ENCODE measurements around the gene EYS. TPM values are rescaled to one million over a fixed set of nuclear protein-coding genes. Genes with fewer than 3 reads are reported as not detected.
"Not testable (repeated sequence)": the region's sequence is repeated elsewhere in the genome, so short reads cannot be mapped to it uniquely, and the experiment has no call there.

Gene EYS
- total and polyA plus RNA-seq, 4 donors: 0.08 to 0.63 (median 0.36) TPM

DNA sequence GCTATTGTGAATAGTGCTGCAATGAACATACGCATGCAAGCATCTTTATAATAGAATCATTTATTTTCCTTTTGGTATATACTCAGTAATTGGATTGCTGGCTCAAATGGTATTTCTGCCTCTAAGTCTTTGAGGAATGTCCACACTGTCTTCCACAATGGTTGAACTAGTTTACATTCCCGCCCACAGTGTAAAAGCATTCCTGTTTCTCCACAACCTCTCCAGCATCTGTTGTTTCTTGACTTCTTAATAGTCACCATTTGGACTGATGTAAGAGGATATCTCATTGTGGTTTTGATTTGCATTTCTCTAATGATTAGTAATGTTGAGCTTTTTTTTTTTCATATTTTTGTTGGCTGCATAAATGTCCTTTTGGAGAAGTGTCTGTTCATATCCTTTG is 1862.7 kb downstream of the EYS start:
- 92% methylated on average over 2 of the region's 2 CpGs for WGBS
- H3K4me1 ChIP-seq (ENCODE audit: control insufficient read depth in 4 of 4, insufficient read depth in 4 of 4, low read length in 3 of 4): no peaks in the 10 kb centered on the region
- H3K36me3 ChIP-seq (ENCODE audit: control insufficient read depth in 4 of 4, insufficient read depth in 3 of 4, low read depth in 1 of 4, low read length in 3 of 4): no peaks in the 10 kb centered on the region
- H3K4me3 ChIP-seq (ENCODE audit: low read depth in 1 of 3, low read length in 3 of 3): no peak overlapping the region
- DNase-seq (ENCODE audit: low spot score): no peak
- no peak overlapping the region for H3K9ac ChIP-seq (ENCODE audit: low read depth in 1 of 2, low read length in 2 of 2)
- H3K9me3 ChIP-seq (ENCODE audit: control insufficient read depth in 4 of 4, low read length in 3 of 4): peaks cover 0 to 3% (median 0%) of the 10 kb centered on the region in 4 donors
- H3K27ac ChIP-seq (ENCODE audit: low read depth in 1 of 2, low read length in 2 of 2): no peak overlapping the region
- H3K27me3 ChIP-seq (ENCODE audit: control insufficient read depth in 4 of 4, insufficient read depth in 4 of 4, low read length in 3 of 4): peaks cover 0 to 3% (median 0%) of the 10 kb centered on the region in 4 donors
- TF ChIP-seq, protein P1, sequence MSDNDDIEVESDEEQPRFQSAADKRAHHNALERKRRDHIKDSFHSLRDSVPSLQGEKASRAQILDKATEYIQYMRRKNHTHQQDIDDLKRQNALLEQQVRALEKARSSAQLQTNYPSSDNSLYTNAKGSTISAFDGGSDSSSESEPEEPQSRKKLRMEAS (IDR thresholded peaks at IDR 0.05): no peak
- TF ChIP-seq RAD21 (IDR thresholded peaks at IDR 0.05) (no peak), FOXA1 (IDR thresholded peaks at IDR 0.05) (no peak), RXRA (IDR thresholded peaks at IDR 0.05) (no peak), SP1 (IDR thresholded peaks at IDR 0.05) (no peak), JUND (IDR thresholded peaks at IDR 0.05) (no peak), TAF1 (conservative IDR thresholded peaks at IDR 0.05) (no peak), HNF4G (IDR thresholded peaks at IDR 0.05) (no peak), FOXA2 (IDR thresholded peaks at IDR 0.05) (no peak)
- TF ChIP-seq, protein P2, sequence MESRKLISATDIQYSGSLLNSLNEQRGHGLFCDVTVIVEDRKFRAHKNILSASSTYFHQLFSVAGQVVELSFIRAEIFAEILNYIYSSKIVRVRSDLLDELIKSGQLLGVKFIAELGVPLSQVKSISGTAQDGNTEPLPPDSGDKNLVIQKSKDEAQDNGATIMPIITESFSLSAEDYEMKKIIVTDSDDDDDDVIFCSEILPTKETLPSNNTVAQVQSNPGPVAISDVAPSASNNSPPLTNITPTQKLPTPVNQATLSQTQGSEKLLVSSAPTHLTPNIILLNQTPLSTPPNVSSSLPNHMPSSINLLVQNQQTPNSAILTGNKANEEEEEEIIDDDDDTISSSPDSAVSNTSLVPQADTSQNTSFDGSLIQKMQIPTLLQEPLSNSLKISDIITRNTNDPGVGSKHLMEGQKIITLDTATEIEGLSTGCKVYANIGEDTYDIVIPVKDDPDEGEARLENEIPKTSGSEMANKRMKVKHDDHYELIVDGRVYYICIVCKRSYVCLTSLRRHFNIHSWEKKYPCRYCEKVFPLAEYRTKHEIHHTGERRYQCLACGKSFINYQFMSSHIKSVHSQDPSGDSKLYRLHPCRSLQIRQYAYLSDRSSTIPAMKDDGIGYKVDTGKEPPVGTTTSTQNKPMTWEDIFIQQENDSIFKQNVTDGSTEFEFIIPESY (IDR thresholded peaks at IDR 0.05): no peak

DNA sequence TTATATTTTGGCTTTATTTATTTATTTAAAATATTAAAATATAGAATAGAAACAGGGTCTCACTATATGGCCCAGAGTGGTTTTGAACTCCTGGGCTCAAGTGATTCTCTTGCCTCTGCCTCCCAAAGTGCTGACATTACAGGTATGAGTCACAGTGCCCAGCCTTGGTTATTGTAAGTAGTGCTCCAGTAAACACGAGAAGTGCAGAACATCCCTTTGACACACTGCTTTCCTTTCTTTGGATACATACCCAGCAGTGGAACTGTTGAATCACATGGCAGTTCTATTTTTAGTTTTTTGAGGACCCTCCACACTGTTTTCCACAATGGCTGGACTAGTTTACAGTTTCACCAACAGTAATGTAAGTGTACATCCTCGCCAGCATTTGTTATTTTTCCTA is 1867.5 kb downstream of the EYS start:
- H3K27me3 ChIP-seq (ENCODE audit: control insufficient read depth in 4 of 4, insufficient read depth in 4 of 4, low read length in 3 of 4): no peaks in the 10 kb centered on the region
- no peak for TF ChIP-seq RXRA (IDR thresholded peaks at IDR 0.05)
- TF ChIP-seq RAD21 (IDR thresholded peaks at IDR 0.05): no peak
- TF ChIP-seq, protein P2 (IDR thresholded peaks at IDR 0.05): no peak
- TF ChIP-seq, protein P3, sequence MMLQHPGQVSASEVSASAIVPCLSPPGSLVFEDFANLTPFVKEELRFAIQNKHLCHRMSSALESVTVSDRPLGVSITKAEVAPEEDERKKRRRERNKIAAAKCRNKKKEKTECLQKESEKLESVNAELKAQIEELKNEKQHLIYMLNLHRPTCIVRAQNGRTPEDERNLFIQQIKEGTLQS (IDR thresholded peaks at IDR 0.05): no peak
- no peak for TF ChIP-seq HNF4G (IDR thresholded peaks at IDR 0.05)
- no peak for TF ChIP-seq JUND (IDR thresholded peaks at IDR 0.05)
- no peak for TF ChIP-seq YY1 (IDR thresholded peaks at IDR 0.05)
- TF ChIP-seq, protein P4, sequence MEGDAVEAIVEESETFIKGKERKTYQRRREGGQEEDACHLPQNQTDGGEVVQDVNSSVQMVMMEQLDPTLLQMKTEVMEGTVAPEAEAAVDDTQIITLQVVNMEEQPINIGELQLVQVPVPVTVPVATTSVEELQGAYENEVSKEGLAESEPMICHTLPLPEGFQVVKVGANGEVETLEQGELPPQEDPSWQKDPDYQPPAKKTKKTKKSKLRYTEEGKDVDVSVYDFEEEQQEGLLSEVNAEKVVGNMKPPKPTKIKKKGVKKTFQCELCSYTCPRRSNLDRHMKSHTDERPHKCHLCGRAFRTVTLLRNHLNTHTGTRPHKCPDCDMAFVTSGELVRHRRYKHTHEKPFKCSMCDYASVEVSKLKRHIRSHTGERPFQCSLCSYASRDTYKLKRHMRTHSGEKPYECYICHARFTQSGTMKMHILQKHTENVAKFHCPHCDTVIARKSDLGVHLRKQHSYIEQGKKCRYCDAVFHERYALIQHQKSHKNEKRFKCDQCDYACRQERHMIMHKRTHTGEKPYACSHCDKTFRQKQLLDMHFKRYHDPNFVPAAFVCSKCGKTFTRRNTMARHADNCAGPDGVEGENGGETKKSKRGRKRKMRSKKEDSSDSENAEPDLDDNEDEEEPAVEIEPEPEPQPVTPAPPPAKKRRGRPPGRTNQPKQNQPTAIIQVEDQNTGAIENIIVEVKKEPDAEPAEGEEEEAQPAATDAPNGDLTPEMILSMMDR (IDR thresholded peaks at IDR 0.05; ENCODE audit: low read depth, low read length, missing input control): no peak
- TF ChIP-seq NR2F2 (IDR thresholded peaks at IDR 0.05): no peak
- TF ChIP-seq EGR1 (IDR thresholded peaks at IDR 0.05; ENCODE audit: low read depth in 2 of 2): no peak
- no peak for TF ChIP-seq GABPA (IDR thresholded peaks at IDR 0.05 in 1 of 2, conservative IDR thresholded peaks at IDR 0.05 in 1 of 2)
- TF ChIP-seq SP1 (IDR thresholded peaks at IDR 0.05): no peak
- TF ChIP-seq HNF4A (conservative IDR thresholded peaks at IDR 0.05): no peak
- TF ChIP-seq, protein P5, sequence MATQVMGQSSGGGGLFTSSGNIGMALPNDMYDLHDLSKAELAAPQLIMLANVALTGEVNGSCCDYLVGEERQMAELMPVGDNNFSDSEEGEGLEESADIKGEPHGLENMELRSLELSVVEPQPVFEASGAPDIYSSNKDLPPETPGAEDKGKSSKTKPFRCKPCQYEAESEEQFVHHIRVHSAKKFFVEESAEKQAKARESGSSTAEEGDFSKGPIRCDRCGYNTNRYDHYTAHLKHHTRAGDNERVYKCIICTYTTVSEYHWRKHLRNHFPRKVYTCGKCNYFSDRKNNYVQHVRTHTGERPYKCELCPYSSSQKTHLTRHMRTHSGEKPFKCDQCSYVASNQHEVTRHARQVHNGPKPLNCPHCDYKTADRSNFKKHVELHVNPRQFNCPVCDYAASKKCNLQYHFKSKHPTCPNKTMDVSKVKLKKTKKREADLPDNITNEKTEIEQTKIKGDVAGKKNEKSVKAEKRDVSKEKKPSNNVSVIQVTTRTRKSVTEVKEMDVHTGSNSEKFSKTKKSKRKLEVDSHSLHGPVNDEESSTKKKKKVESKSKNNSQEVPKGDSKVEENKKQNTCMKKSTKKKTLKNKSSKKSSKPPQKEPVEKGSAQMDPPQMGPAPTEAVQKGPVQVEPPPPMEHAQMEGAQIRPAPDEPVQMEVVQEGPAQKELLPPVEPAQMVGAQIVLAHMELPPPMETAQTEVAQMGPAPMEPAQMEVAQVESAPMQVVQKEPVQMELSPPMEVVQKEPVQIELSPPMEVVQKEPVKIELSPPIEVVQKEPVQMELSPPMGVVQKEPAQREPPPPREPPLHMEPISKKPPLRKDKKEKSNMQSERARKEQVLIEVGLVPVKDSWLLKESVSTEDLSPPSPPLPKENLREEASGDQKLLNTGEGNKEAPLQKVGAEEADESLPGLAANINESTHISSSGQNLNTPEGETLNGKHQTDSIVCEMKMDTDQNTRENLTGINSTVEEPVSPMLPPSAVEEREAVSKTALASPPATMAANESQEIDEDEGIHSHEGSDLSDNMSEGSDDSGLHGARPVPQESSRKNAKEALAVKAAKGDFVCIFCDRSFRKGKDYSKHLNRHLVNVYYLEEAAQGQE (IDR thresholded peaks at IDR 0.05): no peak
- TF ChIP-seq FOXA2 (IDR thresholded peaks at IDR 0.05): no peak
- TF ChIP-seq, protein P1 (IDR thresholded peaks at IDR 0.05): no peak
- TF ChIP-seq FOXA1 (IDR thresholded peaks at IDR 0.05): no peak
- H3K9ac ChIP-seq (ENCODE audit: low read depth in 1 of 2, low read length in 2 of 2): no peak overlapping the region
- no peaks in the 10 kb centered on the region for H3K36me3 ChIP-seq (ENCODE audit: control insufficient read depth in 4 of 4, insufficient read depth in 3 of 4, low read depth in 1 of 4, low read length in 3 of 4)
- no peak for DNase-seq (ENCODE audit: low spot score)
- no peak overlapping the region for H3K27ac ChIP-seq (ENCODE audit: low read depth in 1 of 2, low read length in 2 of 2)
- H3K9me3 ChIP-seq (ENCODE audit: control insufficient read depth in 4 of 4, low read length in 3 of 4): no peaks in the 10 kb centered on the region
- no peaks in the 10 kb centered on the region for H3K4me1 ChIP-seq (ENCODE audit: control insufficient read depth in 4 of 4, insufficient read depth in 4 of 4, low read length in 3 of 4)
- 79% methylated on average over 2 of the region's 2 CpGs for WGBS
- H3K4me3 ChIP-seq (ENCODE audit: low read depth in 1 of 3, low read length in 3 of 3): no peak overlapping the region

DNA sequence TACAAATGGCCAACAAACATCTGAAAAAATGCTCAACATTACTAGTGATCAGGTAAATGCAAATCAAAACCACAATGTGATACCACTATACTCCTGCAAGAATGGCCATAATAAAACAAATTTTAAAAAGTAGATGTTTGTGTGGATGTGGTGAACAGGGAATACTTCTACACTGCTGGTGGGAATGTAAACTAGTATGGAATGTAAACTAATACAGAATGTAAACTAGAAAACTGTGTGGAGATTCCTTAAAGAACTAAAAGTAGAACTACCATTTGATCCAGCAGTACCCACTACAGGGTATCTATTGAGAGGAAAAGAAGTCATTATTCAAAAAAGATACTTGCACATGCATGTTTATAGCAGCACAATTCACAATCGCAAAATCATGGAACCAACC is 1878.3 kb downstream of the EYS start:
- 81% methylated on average over 1 of the region's 1 CpG for WGBS
- H3K4me1 ChIP-seq (ENCODE audit: control insufficient read depth in 4 of 4, insufficient read depth in 4 of 4, low read length in 3 of 4); H3K9ac ChIP-seq (ENCODE audit: low read depth in 1 of 2, low read length in 2 of 2); H3K9me3 ChIP-seq (ENCODE audit: control insufficient read depth in 4 of 4, low read length in 3 of 4); H3K27ac ChIP-seq (ENCODE audit: low read depth in 1 of 2, low read length in 2 of 2); H3K27me3 ChIP-seq (ENCODE audit: control insufficient read depth in 4 of 4, insufficient read depth in 4 of 4, low read length in 3 of 4); H3K36me3 ChIP-seq (ENCODE audit: control insufficient read depth in 4 of 4, insufficient read depth in 3 of 4, low read depth in 1 of 4, low read length in 3 of 4); H3K4me3 ChIP-seq (ENCODE audit: low read depth in 1 of 3, low read length in 3 of 3); DNase-seq (ENCODE audit: low spot score): not testable (repeated sequence)
